HG03469 (cell line): Measurements from ENCODE around the gene CAPN6.

Source experiments
- ATAC-seq: cut with Tn5 transposase; IDR thresholded peaks from one replicate; pipeline ENCODE4 v1.9.1; 2021; ENCODE audit warnings: mild to moderate bottlenecking, moderate library complexity, moderate number of reproducible peaks; ENCODE audit not compliant: unreplicated experiment

The CAPN6 gene

DNA sequence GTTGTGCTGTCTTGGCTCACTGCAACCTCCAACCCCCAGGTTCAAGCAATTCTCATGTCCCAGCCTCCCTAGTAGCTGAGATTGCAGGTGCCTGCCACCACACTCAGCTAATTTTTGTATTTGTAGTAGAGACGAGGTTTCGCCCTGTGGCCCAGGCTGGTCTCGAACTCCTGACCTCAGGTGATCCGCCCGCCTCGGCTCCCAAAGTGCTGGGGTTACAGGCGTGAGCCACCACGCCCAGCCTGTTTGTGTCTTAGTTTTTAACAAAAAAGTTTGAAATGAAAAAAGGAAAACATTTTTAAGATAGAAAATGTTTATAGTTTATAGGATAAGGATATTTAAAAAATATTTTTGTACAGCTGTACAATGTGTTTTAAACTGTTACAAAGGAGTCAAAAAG, 62.4 kb downstream of the CAPN6 start:
- ATAC-seq, result no peak

DNA sequence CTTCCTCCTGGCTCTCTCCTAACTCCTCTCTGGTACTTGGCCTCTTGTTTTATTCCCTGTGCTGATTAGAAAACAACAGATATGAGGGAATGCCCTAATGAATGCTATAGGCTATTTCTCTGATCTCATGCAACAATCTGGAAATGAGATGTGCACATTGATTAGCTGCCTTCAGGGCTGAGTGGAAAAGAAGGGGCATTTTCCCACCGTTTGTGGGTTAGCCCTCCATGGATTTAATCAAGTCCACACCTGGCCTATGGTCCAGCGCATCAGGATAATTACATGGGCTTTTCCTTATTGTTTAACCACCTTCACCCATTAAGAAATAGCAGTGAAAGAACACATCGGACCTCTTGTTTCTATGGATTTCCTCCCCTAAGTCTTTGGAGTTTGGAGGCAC, 70.0 kb downstream of the CAPN6 start:
- no peak for ATAC-seq

DNA sequence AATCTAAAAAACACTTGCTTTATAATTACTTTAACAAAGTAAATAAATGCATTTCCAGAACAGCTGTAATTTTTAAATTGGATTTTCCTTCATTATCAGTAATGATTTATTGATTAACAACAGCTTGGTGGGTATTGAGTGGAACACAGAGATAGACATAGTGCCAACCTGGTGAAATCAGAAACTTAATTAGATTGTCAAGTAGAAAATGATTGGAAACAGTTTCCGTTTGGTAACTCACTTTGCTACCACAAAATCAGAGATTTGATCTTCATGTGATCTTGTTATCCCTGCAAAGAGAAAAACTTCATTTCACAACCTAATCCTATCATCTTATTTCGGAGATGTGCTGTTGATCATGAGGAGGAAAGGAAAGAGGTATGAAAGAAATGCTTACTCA, 70.8 kb downstream of the CAPN6 start:
- ATAC-seq, result no peak
